Tibial nerve (tissue), 4 donors: ENCODE data around the gene CNOT10.

Source experiments
- EP300 ChIP-seq, 2 donors: sonication (generic); formaldehyde crosslinking; IDR thresholded peaks; one replicate each; pipeline ENCODE4 v1.6.1; 2017; ENCODE audit warnings: antibody characterized with exemption in 2 of 2, mild to moderate bottlenecking in 1 of 2
- POLR2A ChIP-seq, 2 donors: fragments of 450-650 bp; IDR thresholded peaks; one replicate each; pipeline ENCODE4 v1.6.1; 2017; ENCODE audit warnings: antibody characterized with exemption in 2 of 2, mild to moderate bottlenecking in 2 of 2, moderate library complexity in 2 of 2
- TF ChIP-seq, protein P1 (sequence below), 5 experiments: fragments of 200-600 bp in 3 of 5; fragments of 450-650 bp in 2 of 5; sonication (generic) in 3 of 5; IDR thresholded peaks; one replicate each; pipeline ENCODE4 v1.5.1; 2016 to 2019; ENCODE audit warnings: antibody characterized with exemption in 5 of 5, mild to moderate bottlenecking in 3 of 5, moderate library complexity in 2 of 5

DNA sequence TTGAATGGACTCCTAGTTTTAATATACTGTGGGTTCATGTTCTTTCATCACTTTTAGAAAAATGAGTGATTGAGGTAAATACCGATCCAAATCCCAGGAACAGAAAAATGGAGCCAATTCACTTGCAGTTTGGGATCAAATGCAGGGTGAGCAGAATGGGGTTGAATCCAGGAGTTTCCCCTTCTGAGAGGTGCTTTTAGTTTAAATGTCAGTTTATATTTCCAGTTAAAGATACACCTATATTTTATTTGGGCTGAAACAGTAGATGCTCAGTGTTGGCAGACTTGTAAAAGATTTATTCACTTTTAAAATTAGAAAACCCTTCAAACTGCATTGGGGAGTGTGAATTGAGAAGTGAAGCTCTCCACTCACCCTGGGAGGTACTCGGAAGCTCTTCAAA is 135.4 kb downstream of the CNOT10 start:
- TF ChIP-seq POLR2A (IDR thresholded peaks at IDR 0.05) (no peak), EP300 (IDR thresholded peaks at IDR 0.05) (no peak)
- TF ChIP-seq, protein P1, sequence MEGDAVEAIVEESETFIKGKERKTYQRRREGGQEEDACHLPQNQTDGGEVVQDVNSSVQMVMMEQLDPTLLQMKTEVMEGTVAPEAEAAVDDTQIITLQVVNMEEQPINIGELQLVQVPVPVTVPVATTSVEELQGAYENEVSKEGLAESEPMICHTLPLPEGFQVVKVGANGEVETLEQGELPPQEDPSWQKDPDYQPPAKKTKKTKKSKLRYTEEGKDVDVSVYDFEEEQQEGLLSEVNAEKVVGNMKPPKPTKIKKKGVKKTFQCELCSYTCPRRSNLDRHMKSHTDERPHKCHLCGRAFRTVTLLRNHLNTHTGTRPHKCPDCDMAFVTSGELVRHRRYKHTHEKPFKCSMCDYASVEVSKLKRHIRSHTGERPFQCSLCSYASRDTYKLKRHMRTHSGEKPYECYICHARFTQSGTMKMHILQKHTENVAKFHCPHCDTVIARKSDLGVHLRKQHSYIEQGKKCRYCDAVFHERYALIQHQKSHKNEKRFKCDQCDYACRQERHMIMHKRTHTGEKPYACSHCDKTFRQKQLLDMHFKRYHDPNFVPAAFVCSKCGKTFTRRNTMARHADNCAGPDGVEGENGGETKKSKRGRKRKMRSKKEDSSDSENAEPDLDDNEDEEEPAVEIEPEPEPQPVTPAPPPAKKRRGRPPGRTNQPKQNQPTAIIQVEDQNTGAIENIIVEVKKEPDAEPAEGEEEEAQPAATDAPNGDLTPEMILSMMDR (IDR thresholded peaks at IDR 0.05) = no peak
